Skin of body (tissue), 2 donors: Measurements from ENCODE around the gene LRP1. TPM values are rescaled to one million over a fixed set of nuclear protein-coding genes. Genes with fewer than 3 reads are reported as not detected.

Experiments
- DNase-seq: peaks from one replicate; lab custom pipeline; 2025; lab: John Stamatoyannopoulos, UW
- total RNA-seq: library from RNA; depleted of rRNA; stranded (reverse); fragments of >200 nt; gene quantifications from one replicate; pipeline ENCODE4 v1.2.3, GENCODE V29; 2014

Gene LRP1
- total RNA-seq, 1 donor from 2014 or later: 149 TPM

DNA sequence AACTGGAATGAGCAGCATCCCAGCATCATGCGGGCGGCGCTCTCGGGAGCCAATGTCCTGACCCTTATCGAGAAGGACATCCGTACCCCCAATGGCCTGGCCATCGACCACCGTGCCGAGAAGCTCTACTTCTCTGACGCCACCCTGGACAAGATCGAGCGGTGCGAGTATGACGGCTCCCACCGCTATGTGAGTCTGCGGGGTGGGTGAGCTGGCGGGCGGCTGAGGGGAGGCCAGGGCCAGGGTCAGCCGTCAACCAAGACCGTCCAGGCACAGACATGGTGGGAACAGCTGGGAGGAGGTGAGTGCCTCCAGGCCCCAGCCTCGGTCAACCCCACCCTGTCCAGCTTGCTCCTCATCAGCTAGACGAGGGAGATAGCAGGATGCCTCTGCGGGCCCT is 62.5 kb downstream of the LRP1 start:
- no peak for DNase-seq

DNA sequence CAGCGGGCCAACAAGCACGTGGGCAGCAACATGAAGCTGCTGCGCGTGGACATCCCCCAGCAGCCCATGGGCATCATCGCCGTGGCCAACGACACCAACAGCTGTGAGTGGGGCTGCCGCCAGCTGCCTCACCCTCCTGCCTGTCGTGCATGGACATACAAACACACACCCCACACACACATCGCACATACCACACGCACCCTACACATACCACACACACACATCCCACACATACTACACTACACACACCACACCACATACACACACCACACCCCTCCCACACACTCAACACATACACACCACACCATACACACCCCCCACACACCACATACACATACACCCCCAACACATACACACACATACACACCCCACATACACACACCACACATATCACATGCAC is 63.1 kb downstream of the LRP1 start:
- DNase-seq: no peak

DNA sequence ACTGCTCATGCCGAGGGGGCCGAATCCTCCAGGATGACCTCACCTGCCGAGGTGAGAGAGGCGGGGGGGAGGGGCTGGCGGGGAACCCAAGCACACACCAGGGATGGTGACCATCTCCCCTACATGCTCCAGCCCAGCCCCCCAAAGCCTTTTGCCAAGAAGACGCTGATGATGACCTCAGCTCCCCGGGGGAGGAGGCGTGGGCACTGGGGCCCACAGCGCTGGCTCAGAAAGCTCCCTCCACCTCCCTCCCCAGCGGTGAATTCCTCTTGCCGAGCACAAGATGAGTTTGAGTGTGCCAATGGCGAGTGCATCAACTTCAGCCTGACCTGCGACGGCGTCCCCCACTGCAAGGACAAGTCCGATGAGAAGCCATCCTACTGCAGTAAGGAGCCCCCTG is 64.6 kb downstream of the LRP1 start:
- DNase-seq: no peak

DNA sequence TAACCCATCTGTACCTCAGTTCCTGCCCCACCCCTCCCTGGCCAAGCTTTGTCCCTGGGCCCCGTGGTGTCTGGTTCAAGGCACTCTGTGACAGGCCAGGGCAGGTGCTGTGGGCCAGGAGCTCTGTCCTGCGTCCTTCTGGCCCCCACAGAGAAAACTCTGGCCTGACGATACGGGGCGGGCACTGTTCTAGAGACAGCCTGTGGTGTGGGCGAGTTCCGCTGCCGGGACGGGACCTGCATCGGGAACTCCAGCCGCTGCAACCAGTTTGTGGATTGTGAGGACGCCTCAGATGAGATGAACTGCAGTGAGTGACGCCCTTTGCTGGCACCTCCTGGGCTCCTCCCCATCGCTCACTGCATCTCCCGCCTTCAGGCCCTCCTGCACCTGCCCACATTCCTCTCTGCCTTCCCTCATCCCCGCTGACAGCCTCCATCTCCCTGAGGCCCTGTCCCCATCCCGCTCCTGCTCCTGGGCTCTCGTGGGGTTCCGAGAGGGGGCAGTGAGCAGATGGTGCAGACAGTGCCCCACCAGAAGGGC is 65.5 kb downstream of the LRP1 start:
- no peak for DNase-seq

DNA sequence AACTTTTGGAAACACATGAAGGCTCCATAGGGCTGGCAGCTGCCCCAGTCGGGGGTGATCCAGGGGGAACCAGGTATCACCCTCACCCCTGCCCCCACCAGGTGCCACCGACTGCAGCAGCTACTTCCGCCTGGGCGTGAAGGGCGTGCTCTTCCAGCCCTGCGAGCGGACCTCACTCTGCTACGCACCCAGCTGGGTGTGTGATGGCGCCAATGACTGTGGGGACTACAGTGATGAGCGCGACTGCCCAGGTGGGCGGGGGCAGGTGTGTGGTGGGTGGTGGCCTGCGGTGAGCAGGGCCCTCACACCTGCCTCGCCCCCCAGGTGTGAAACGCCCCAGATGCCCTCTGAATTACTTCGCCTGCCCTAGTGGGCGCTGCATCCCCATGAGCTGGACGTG is 66.0 kb downstream of the LRP1 start:
- DNase-seq: no peak

DNA sequence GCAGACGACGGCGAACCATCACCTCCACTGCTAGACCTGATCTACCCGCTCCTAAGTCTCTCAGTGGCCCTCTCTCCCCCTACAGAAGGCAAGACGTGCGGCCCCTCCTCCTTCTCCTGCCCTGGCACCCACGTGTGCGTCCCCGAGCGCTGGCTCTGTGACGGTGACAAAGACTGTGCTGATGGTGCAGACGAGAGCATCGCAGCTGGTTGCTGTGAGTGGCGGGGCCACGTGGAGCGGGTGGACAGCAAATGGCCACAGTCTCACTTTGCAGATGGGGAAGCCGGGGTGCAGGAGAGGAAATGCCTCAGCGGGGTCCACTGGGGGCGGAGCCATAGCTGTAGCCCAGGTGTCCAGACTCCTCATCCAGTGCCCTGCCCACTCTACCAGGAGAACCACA is 66.9 kb downstream of the LRP1 start:
- no peak for DNase-seq

DNA sequence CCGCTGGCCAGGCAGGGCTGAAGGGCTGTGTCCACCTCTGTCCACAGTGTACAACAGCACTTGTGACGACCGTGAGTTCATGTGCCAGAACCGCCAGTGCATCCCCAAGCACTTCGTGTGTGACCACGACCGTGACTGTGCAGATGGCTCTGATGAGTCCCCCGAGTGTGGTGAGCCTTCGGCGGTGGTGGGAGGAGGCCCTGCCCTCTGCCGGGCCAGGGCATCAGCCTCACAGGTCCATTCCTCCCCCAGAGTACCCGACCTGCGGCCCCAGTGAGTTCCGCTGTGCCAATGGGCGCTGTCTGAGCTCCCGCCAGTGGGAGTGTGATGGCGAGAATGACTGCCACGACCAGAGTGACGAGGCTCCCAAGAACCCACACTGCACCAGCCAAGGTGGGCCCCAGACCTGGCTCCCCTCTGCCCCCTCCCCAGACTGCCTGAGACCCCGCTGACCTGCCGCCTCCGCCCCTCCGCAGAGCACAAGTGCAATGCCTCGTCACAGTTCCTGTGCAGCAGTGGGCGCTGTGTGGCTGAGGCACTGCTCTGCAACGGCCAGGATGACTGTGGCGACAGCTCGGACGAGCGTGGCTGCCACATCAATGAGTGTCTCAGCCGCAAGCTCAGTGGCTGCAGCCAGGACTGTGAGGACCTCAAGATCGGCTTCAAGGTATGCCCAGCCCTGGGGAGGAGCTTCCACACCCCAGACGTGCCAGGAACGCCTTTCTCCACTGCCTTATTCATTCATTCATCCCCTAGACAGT is 67.5 kb downstream of the LRP1 start:
- DNase-seq: no peak

DNA sequence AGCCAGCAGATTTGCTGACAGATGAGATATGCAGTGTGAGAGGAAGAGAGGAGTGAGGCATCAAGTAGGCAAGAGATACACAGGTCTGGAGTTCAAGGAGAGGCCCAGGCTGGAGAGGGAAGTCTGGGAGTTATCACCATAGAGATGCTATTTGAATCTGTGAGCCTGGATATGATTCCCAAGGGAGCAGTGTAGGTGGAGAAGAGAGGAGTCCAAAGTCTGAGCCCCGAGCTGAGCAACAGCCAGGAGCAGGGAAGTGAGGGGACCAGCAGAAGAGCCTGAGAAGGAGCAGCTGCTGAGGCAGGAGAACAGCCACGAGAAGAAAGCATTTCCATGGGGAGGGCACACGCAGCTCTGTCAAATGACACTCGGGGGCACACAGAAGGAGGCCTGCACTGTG is 68.2 kb downstream of the LRP1 start:
- no peak for DNase-seq

DNA sequence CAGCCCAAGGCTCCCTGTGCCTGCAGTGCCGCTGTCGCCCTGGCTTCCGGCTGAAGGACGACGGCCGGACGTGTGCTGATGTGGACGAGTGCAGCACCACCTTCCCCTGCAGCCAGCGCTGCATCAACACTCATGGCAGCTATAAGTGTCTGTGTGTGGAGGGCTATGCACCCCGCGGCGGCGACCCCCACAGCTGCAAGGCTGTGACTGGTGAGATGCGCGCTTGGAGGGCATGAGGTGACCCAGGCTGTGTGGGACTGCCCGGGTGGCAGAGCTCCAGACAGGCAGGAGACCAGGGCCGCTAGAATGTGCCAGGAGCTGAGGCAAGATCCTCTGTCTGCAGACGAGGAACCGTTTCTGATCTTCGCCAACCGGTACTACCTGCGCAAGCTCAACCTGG is 68.7 kb downstream of the LRP1 start:
- no peak for DNase-seq

DNA sequence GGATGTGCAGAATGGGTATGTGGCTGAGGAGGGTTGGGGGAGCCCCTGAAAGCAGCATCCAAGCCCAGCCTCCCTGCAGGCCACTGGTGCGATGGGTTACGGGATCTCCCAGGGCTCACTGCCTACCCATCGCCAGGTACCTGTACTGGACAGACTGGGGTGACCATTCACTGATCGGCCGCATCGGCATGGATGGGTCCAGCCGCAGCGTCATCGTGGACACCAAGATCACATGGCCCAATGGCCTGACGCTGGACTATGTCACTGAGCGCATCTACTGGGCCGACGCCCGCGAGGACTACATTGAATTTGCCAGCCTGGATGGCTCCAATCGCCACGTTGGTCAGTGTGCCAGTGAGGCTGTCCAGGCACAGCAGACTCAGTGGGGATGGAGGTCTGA is 70.0 kb downstream of the LRP1 start:
- no peak for DNase-seq

DNA sequence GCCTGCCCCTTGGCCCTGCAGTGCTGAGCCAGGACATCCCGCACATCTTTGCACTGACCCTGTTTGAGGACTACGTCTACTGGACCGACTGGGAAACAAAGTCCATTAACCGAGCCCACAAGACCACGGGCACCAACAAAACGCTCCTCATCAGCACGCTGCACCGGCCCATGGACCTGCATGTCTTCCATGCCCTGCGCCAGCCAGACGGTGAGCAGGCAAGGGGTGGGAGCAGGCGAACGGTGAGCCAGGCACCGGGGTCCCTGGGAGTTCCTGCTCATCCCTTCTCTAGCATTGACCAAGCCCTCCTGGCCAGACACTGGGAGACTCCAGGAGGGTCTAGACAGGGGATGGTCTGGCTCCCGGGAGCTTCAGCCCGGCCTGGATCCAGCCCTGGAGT is 70.9 kb downstream of the LRP1 start:
- DNase-seq: no peak

DNA sequence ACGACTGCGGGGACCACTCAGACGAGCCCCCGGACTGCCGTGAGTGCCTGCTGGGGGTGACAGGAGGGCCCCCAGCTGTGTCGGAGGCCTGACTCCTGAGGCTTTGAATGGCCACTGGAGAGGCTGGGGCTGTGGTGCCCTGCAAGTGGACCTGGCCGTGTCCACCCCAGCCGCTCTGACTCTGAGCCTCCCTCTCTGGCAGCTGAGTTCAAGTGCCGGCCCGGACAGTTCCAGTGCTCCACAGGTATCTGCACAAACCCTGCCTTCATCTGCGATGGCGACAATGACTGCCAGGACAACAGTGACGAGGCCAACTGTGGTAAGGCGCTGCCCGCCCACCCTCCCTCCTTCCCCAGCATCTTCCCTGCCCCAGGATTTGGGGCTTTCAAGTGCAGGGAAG is 72.2 kb downstream of the LRP1 start:
- DNase-seq: no peak

DNA sequence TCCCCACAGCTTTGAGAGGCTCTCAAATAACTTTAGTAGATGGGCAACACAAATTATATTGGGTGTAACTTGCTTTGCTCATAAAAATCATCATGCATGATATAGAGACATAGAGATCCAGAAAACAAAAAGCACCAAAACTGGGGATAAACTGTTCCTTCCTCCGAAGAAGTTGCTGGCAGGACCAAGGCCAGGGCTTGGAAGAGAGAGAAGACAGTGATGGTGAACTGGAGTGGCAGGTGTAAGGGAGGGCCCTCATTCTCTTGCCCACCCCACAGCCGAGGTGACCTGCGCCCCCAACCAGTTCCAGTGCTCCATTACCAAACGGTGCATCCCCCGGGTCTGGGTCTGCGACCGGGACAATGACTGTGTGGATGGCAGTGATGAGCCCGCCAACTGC is 72.9 kb downstream of the LRP1 start:
- no peak for DNase-seq

DNA sequence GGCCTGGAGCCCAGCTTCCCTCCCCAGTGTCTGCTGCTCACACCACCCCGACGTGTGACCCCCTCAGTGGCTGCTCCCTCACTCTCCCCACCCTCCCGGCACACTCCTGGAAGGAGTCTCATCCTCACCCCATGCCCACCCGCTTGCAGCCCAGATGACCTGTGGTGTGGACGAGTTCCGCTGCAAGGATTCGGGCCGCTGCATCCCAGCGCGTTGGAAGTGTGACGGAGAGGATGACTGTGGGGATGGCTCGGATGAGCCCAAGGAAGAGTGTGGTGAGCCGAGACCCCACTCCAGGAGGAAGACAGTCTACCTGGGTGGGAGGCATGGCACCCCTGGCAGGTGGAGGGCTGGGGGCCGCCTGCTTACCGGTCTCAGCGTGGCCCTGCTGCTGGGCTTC is 73.3 kb downstream of the LRP1 start:
- DNase-seq: no peak

DNA sequence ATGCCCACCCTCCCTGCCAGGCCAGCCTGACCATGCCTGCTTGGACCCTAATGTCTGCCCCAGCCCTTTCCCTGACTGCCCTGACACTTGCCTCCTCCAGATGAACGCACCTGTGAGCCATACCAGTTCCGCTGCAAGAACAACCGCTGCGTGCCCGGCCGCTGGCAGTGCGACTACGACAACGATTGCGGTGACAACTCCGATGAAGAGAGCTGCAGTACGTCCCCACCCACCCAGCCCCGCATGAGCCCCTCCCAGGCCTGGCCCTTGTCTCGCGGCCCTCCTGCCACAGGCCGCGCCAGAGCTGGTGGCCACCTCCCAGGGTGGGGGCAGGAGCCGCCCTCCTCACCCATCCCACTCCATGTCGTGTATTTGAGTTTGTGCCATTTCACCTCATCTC is 74.0 kb downstream of the LRP1 start:
- DNase-seq: no peak

DNA sequence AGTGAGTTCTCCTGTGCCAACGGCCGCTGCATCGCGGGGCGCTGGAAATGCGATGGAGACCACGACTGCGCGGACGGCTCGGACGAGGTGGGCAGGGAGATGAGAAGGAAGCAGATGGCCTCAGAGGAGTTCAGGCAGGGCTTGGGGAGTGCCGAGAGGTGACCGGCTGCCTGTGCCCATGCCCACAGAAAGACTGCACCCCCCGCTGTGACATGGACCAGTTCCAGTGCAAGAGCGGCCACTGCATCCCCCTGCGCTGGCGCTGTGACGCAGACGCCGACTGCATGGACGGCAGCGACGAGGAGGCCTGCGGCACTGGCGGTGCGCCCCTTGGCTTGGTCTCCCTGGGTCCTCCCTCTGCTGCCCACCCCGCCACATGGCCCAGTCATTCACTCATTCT is 74.9 kb downstream of the LRP1 start:
- DNase-seq: no peak

DNA sequence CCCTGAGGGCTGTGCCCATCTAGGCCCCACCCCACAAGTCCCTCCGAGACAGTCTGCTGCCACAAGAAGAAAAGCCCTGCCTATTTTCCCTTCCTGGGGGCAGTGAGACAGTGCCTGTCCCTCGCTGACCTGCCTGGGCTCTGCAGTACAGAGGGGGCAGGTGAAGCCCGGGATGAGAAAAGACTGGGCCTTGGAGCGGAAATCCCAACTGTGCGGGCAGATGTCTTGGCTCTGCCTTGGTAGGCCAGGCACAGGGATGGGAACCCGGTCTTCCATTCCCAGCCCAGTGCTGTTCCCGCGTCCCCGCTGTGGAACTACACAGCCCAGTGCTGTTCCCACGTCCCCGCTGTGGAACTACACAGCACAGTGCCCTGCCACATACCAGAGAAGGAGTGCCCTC is 75.5 kb downstream of the LRP1 start:
- no peak for DNase-seq

DNA sequence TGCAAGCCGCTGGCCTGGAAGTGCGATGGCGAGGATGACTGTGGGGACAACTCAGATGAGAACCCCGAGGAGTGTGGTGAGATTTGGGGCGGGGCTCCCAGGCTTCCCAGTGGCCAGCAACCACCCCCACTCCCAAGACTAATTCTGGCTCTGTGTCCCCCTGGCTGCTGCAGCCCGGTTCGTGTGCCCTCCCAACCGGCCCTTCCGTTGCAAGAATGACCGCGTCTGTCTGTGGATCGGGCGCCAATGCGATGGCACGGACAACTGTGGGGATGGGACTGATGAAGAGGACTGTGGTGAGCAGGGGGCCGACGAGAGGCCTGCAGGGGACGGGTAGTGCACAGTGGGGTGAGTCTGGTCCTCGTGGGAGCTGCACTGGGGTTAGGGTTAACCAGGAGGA is 76.2 kb downstream of the LRP1 start:
- no peak for DNase-seq

DNA sequence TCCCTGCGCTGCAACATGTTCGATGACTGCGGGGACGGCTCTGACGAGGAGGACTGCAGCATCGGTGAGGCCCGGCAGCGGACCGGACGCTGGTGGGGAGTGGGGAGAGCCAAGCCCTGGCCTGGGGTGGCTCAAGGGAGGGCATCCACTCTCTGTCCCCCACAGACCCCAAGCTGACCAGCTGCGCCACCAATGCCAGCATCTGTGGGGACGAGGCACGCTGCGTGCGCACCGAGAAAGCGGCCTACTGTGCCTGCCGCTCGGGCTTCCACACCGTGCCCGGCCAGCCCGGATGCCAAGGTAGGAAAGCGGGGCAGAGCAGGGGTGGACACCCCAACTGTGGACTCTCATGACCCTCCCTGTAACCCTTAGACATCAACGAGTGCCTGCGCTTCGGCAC is 76.9 kb downstream of the LRP1 start:
- DNase-seq: no peak

DNA sequence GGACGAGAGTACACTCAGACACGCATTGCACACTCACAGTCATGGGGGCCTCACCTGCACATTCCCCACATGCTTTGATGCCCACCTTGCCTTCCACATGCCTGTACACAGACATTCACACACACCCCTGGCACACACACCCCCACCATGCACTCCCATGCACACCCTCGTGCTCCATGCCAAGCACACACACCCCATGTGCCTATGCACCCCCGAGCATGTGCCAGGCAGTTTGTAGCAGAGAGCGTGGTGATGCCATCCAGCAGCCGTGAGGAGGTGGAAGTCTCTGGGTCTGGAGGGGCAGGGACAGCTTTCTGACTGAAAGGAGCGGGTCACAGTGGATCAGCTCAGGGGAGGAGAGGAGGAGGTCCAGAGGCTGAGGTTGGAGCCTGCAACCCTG is 77.6 kb downstream of the LRP1 start:
- no peak for DNase-seq

DNA sequence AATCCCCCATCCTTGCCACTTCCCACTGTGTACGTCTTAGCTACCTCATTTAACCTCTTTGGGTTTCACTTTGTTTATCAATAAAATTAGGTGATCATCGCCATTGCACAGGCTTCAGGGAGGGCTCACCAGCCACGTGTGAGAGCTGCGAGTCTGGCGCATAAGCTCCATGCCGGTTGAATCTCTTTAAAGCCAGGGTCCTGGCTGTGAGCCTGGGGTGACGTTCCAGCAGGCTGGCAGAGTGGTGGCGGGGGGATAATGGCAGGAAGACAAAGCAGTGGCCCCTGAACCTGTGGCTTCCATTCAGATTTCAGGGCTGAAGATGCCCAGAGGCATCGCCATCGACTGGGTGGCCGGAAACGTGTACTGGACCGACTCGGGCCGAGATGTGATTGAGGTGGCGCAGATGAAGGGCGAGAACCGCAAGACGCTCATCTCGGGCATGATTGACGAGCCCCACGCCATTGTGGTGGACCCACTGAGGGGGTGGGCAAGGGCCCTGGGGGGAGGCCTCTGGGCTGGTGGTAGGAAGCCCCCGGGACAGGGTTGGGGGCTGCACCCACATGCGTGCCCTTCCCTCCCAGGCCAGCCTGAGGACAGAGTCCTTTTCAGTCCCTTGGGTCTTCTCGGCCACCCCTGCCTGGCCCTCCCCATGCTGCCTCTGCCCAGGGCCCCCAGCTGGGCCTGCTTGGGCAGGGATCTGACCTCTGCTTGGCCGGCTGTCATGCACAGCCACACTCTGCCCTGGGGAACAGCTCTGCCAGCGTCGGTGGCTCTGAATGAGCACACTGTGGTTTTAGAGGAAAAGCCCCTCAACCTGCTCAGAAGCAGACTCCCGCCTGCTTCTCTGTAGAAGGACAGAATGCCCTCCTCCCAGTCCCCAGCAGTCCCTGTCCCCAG is 79.7 kb downstream of the LRP1 start:
- no peak for DNase-seq

DNA sequence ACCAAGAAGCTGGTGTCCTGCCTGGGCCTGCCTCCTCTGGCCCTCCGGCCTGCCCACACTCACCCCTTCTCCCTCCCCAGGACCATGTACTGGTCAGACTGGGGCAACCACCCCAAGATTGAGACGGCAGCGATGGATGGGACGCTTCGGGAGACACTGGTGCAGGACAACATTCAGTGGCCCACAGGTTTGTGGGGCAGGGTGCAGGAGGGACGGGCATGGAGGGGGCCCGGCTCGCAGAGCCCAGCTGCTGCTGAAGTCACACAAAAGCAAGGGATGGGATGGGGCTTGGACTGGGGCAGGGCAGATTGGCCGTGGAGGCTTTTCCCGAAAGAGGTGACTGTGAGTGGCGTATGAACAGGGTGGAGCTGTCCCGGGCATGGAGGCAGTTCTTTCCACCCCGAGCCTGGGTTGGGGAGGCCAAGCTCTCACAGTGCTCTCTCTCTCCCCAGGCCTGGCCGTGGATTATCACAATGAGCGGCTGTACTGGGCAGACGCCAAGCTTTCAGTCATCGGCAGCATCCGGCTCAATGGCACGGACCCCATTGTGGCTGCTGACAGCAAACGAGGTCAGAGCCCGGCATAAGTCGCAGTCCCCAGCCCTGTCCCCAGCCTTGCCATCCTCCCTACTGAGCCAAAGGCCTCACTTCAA is 80.5 kb downstream of the LRP1 start:
- DNase-seq: no peak
